Measurements from ENCODE around the gene MVB12B. TPM values are rescaled to one million over a fixed set of nuclear protein-coding genes. Genes with fewer than 3 reads are reported as not detected.

The MVB12B gene
- total and polyA plus RNA-seq, 9 donors = 7.0 to 23.1 (median 17.8) TPM

- Histone ChIP-seq H3K4me1 (ENCODE audit: insufficient read depth) (no peaks in the 10 kb centered on the region), H3K36me3 (no peaks in the 10 kb centered on the region), H3K4me3 (no peak overlapping the region), H3K27ac (no peak overlapping the region), H3K9me3 (no peaks in the 10 kb centered on the region), H3K27me3 (no peaks in the 10 kb centered on the region)
- TF ChIP-seq CTCF (IDR thresholded peaks at IDR 0.05) (no peak), POLR2A (IDR thresholded peaks at IDR 0.05) (no peak), EP300 (IDR thresholded peaks at IDR 0.05) (no peak)
- intact Hi-C loops (cut with DNase I) = no loop called here
- DNase-seq = no peak
- WGBS, 3 donors = 86 to 89% (median 87%) methylated on average over 9 of the region's 9 CpGs
These were observed 19.4 kb downstream of the MVB12B start for GRCh38 chr9:126346031-126346430.

GRCh38 chr9:126347093-126347492 lies 20.5 kb downstream of the MVB12B start:
- DNase-seq = no peak
- Histone ChIP-seq H3K4me3 (no peak overlapping the region), H3K27ac (no peak overlapping the region), H3K9me3 (no peaks in the 10 kb centered on the region), H3K36me3 (no peaks in the 10 kb centered on the region), H3K27me3 (no peaks in the 10 kb centered on the region), H3K4me1 (ENCODE audit: insufficient read depth) (no peaks in the 10 kb centered on the region)
- TF ChIP-seq EP300 (IDR thresholded peaks at IDR 0.05) = no peak
- no peak for TF ChIP-seq CTCF (IDR thresholded peaks at IDR 0.05)
- no peak for TF ChIP-seq POLR2A (IDR thresholded peaks at IDR 0.05)
- intact Hi-C loops (cut with DNase I) = no loop called here
- WGBS, 3 donors = 82 to 88% (median 85%) methylated on average over 5 of the region's 5 CpGs

GRCh38 chr9:126347911-126348760 lies 21.5 kb downstream of the MVB12B start:
- 58 to 69% (median 66%) methylated on average over 14 of the region's 14 CpGs for WGBS, 3 donors
- no peak for DNase-seq
- intact Hi-C loops (cut with DNase I) = no loop called here
- no peaks in the 10 kb centered on the region for H3K36me3 ChIP-seq
- H3K27ac ChIP-seq = no peak overlapping the region
- H3K4me1 ChIP-seq (ENCODE audit: insufficient read depth) = no peaks in the 10 kb centered on the region
- H3K4me3 ChIP-seq = no peak overlapping the region
- no peak for TF ChIP-seq POLR2A (IDR thresholded peaks at IDR 0.05)
- TF ChIP-seq EP300 (IDR thresholded peaks at IDR 0.05) = no peak
- TF ChIP-seq CTCF (IDR thresholded peaks at IDR 0.05) = no peak
- no peaks in the 10 kb centered on the region for H3K9me3 ChIP-seq
- H3K27me3 ChIP-seq = no peaks in the 10 kb centered on the region

GRCh38 chr9:126348911-126349550 lies 22.4 kb downstream of the MVB12B start:
- H3K27me3 ChIP-seq = no peaks in the 10 kb centered on the region
- H3K27ac ChIP-seq = no peak overlapping the region
- WGBS, 3 donors = 73 to 84% (median 83%) methylated on average over 7 of the region's 7 CpGs
- no peaks in the 10 kb centered on the region for H3K4me1 ChIP-seq (ENCODE audit: insufficient read depth)
- H3K9me3 ChIP-seq = no peaks in the 10 kb centered on the region
- TF ChIP-seq CTCF (IDR thresholded peaks at IDR 0.05) (no peak), EP300 (IDR thresholded peaks at IDR 0.05) (no peak), POLR2A (IDR thresholded peaks at IDR 0.05) (no peak)
- intact Hi-C loops (cut with DNase I) = no loop called here
- no peak for DNase-seq
- H3K36me3 ChIP-seq = no peaks in the 10 kb centered on the region
- H3K4me3 ChIP-seq = no peak overlapping the region
